SU-DHL-6 (cell line): ENCODE data around the gene DLST.

ENCODE experiments used
- H2AFZ ChIP-seq: fragments of 200-600 bp; sonication (generic); 2 replicates; pipeline ENCODE4 v1.6.1; 2014; ENCODE audit warnings: low read depth, mild to moderate bottlenecking, moderate library complexity, mixed read lengths, antibody characterized with exemption, low read length; ENCODE audit not compliant: severe bottlenecking
- H3F3A ChIP-seq: fragments of 200-600 bp; shearing (Covaris generic); 2 replicates; pipeline ENCODE4 v1.6.0; 2016; ENCODE audit warnings: antibody characterized with exemption, mild to moderate bottlenecking; ENCODE audit not compliant: insufficient read depth
- H3K27ac ChIP-seq: fragments of 200-600 bp; sonication (generic); 2 replicates; pipeline ENCODE4 v1.5.1; 2016; ENCODE audit warnings: low read depth, mild to moderate bottlenecking, low read length, moderate library complexity, mixed read lengths
- H3K27me3 ChIP-seq: fragments of 200-600 bp; sonication (generic), shearing (Covaris generic); 2 replicates; pipeline ENCODE4 v1.6.0; 2014; ENCODE audit warnings: mild to moderate bottlenecking, low read length
- H3K36me3 ChIP-seq: fragments of 200-600 bp; sonication (generic); 2 replicates; pipeline ENCODE4 v1.6.1; 2014; ENCODE audit warnings: mild to moderate bottlenecking, low read length, mixed read lengths
- H3K4me2 ChIP-seq: fragments of 300-600, 200-600 bp; shearing (Covaris generic), sonication (generic); 2 replicates; pipeline ENCODE4 v1.6.0; 2014; ENCODE audit warnings: low read length, low read depth, mild to moderate bottlenecking; ENCODE audit not compliant: poor library complexity, severe bottlenecking
- H3K4me3 ChIP-seq: fragments of 200-600 bp; sonication (generic); 2 replicates; pipeline ENCODE4 v1.5.1; 2014; ENCODE audit warnings: antibody characterized with exemption, low read length, mild to moderate bottlenecking, mixed read lengths; ENCODE audit not compliant: insufficient read depth, poor library complexity, severe bottlenecking
- H3K79me2 ChIP-seq: fragments of 200-600 bp; sonication (generic); 2 replicates; pipeline ENCODE4 v1.6.1; 2014; ENCODE audit warnings: mild to moderate bottlenecking, low read length, moderate library complexity; ENCODE audit not compliant: insufficient read depth
- H3K9ac ChIP-seq: fragments of 200-600 bp; sonication (generic); 2 replicates; pipeline ENCODE4 v1.7.0; 2014; ENCODE audit warnings: mild to moderate bottlenecking, low read length
- H3K9me2 ChIP-seq: fragments of 200-600 bp; sonication (generic); replicated peaks from 2 replicates; pipeline ENCODE4 v1.6.1; 2014; ENCODE audit warnings: low read length; ENCODE audit not compliant: insufficient read depth
- H3K9me3 ChIP-seq: fragments of 200-600 bp; sonication (generic); 2 replicates; pipeline ENCODE4 v1.6.1; 2014; ENCODE audit warnings: low read length, mixed read lengths; ENCODE audit not compliant: insufficient read depth
- H4K20me1 ChIP-seq: fragments of 200-600 bp; sonication (generic); 2 replicates; pipeline ENCODE4 v1.6.1; 2014; ENCODE audit warnings: low read depth, mild to moderate bottlenecking, antibody characterized with exemption, low read length, moderate library complexity, mixed read lengths
- EZH2phosphoT487 ChIP-seq: fragments of 200-600 bp; sonication (generic), shearing (Covaris generic); conservative IDR thresholded peaks from 2 replicates; pipeline ENCODE4 v1.6.1; 2018; ENCODE audit warnings: mild to moderate bottlenecking, antibody characterized with exemption, low read length, moderate library complexity, mixed read lengths
- TF ChIP-seq, protein P1 (sequence below): fragments of 200-600 bp; sonication (generic); IDR thresholded peaks from one replicate; pipeline ENCODE4 v1.5.1; 2017; ENCODE audit warnings: antibody characterized with exemption, mild to moderate bottlenecking, low read length, moderate library complexity; ENCODE audit not compliant: insufficient read depth, poor library complexity, severe bottlenecking

DLST gene

DNA sequence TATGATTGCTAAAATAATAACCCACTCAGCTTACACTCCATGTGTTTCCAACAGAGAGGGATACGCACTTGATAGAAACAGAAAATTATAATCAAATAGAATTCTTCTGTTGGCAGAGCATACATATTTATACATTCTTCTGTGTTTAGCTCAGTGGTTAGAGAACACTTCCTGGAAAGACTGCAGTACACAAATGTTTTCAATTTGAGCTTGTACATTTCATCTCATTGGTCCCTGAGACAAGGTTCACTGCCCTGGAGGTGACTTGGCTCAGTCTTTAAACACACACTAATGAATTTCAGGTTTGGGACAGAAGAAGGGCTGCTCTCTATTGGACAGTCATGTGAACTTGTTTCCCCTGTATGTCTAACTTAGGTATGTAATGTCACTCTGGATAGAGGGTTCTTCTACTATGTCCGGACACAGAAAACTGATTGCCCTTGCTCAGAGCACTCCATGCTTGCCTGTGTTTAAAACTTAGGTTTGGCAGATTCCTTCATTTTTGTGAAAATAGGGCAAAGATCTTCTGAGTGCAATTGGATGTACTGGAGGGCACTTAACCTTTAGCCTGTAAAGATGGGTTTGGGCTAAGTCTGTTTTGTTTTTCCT, 28.7 kb upstream of the DLST start:
- Histone ChIP-seq H2AFZ (no peak overlapping the region), H3K27ac (no peak overlapping the region), H3K79me2 (no peaks in the 10 kb centered on the region), H3K4me3 (no peak overlapping the region), H3K36me3 (no peaks in the 10 kb centered on the region), H4K20me1 (no peaks in the 10 kb centered on the region), H3K27me3 (no peaks in the 10 kb centered on the region), H3K9me2 (no peaks in the 10 kb centered on the region), H3K9ac (no peak overlapping the region), H3F3A (no peaks in the 10 kb centered on the region), H3K4me2 (no peak overlapping the region), H3K9me3 (no peaks in the 10 kb centered on the region)
- TF ChIP-seq EZH2phosphoT487, result no peak

DNA sequence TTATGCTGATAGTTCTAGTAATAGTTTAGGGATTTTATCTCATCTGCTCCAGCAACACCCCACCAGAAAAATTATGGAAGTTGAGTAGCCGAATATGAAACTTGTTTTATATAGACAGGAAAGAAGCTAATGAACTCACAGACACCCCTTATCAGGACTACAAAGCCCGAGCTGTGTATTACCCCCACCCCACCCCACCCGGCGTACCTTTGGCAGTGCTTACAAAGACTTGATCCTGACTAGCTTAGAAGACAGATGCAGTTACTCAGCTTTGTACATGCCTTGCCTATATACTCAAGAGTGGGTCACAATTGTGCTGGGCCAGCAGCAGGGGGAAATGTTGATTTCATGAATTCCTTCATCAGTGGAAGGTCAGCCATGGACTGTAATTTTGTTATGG, 28.1 kb upstream of the DLST start:
- Histone ChIP-seq H3F3A (no peaks in the 10 kb centered on the region), H3K27ac (no peak overlapping the region), H3K4me3 (no peak overlapping the region), H3K79me2 (no peaks in the 10 kb centered on the region), H3K27me3 (no peaks in the 10 kb centered on the region), H3K4me2 (no peak overlapping the region), H3K9ac (no peak overlapping the region), H3K9me3 (no peaks in the 10 kb centered on the region), H3K9me2 (no peaks in the 10 kb centered on the region), H2AFZ (no peak overlapping the region), H3K36me3 (no peaks in the 10 kb centered on the region), H4K20me1 (no peaks in the 10 kb centered on the region)
- TF ChIP-seq, protein P1, sequence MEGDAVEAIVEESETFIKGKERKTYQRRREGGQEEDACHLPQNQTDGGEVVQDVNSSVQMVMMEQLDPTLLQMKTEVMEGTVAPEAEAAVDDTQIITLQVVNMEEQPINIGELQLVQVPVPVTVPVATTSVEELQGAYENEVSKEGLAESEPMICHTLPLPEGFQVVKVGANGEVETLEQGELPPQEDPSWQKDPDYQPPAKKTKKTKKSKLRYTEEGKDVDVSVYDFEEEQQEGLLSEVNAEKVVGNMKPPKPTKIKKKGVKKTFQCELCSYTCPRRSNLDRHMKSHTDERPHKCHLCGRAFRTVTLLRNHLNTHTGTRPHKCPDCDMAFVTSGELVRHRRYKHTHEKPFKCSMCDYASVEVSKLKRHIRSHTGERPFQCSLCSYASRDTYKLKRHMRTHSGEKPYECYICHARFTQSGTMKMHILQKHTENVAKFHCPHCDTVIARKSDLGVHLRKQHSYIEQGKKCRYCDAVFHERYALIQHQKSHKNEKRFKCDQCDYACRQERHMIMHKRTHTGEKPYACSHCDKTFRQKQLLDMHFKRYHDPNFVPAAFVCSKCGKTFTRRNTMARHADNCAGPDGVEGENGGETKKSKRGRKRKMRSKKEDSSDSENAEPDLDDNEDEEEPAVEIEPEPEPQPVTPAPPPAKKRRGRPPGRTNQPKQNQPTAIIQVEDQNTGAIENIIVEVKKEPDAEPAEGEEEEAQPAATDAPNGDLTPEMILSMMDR, result no peak
- TF ChIP-seq EZH2phosphoT487, result no peak

DNA sequence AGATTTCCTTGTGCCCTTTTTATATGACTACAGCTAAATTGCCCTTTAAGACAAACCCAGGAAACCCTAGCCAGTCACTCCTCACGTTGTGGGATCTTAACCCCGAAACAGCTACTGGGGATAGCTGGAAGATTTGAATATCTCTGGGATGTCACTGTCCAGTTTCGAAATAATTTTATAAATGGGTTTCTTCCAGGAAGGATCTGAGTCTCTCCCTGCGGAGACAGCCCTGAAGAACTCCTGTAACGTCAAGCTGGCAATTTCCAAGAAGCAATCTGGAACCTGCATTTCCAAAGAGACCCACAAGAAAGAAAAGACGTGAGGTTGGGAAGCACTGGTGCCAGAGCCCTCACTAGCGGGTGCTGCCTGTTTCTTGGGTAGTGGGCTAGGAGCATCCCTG, 26.7 kb upstream of the DLST start:
- no peaks in the 10 kb centered on the region for H3F3A ChIP-seq
- H3K4me3 ChIP-seq, result no peak overlapping the region
- no peaks in the 10 kb centered on the region for H4K20me1 ChIP-seq
- H3K36me3 ChIP-seq, result no peaks in the 10 kb centered on the region
- TF ChIP-seq, protein P1, result no peak
- no peak for TF ChIP-seq EZH2phosphoT487
- H3K27ac ChIP-seq, result no peak overlapping the region
- H3K27me3 ChIP-seq, result no peaks in the 10 kb centered on the region
- H3K9me3 ChIP-seq, result no peaks in the 10 kb centered on the region
- H2AFZ ChIP-seq, result no peak overlapping the region
- no peaks in the 10 kb centered on the region for H3K79me2 ChIP-seq
- H3K4me2 ChIP-seq, result no peak overlapping the region
- no peaks in the 10 kb centered on the region for H3K9me2 ChIP-seq
- no peak overlapping the region for H3K9ac ChIP-seq

DNA sequence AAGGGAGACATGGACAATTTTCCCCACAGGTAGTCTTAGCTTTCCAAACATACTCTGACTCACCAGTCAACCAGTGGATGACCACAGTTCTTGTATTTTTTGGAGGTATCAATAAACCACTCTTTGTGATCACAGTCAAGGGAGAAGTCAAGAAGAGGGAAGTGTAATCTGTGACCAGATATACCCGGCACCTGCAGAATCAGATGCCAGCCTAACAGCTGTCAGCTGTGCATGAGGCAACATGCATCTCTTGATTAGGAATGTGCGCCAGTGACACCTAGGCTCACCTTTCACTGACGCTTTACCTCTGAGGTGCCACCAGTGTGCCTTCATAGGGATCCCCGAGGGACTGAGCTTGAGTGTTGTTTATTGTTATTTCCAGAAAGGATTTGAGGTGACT, 25.8 kb upstream of the DLST start:
- Histone ChIP-seq H3K4me3 (no peak overlapping the region), H3K9me3 (no peaks in the 10 kb centered on the region), H4K20me1 (no peaks in the 10 kb centered on the region), H3K79me2 (no peaks in the 10 kb centered on the region), H3F3A (no peaks in the 10 kb centered on the region), H3K9me2 (no peaks in the 10 kb centered on the region), H3K27me3 (no peaks in the 10 kb centered on the region), H3K9ac (no peak overlapping the region), H2AFZ (no peak overlapping the region), H3K27ac (no peak overlapping the region), H3K4me2 (no peak overlapping the region), H3K36me3 (no peaks in the 10 kb centered on the region)
- no peak for TF ChIP-seq EZH2phosphoT487
- TF ChIP-seq, protein P1, result no peak
